A673 (cell line): ENCODE data around the gene MACROD1. TPM values are rescaled to one million over a fixed set of nuclear protein-coding genes. Genes with fewer than 3 reads are reported as not detected.

ENCODE experiments used
- BruUV-seq: library from RNA; stranded (reverse); fragments of 400-500 nt; replicated peaks from 2 replicates; lab custom pipeline; 2021; lab: Mats Ljungman, UMichigan
- CTCF ChIA-PET: fragments of 300-600 bp; sonication (Branson Sonifier 250); formaldehyde crosslinking; loops from one replicate; lab custom pipeline; 2022; ENCODE audit warnings: antibody characterized with exemption; lab: Charles Lee
- POLR2A ChIA-PET: fragments of 300-600 bp; sonication (Branson Sonifier 250); formaldehyde crosslinking; loops from one replicate; lab custom pipeline; 2022; ENCODE audit warnings: antibody characterized with exemption; ENCODE audit not compliant: low non-redundant PET; lab: Charles Lee
- DNase-seq: peaks from one replicate; pipeline ENCODE4 v3.0.0-alpha.2; 2015; ENCODE audit warnings: low spot score
- H3K27ac ChIP-seq: fragments of 200-600 bp; sonication (generic); 2 replicates; pipeline ENCODE4 v1.5.1; 2016; ENCODE audit warnings: mixed run types, low read depth, mild to moderate bottlenecking, mixed read lengths, antibody characterized with exemption, low read length; ENCODE audit not compliant: poor library complexity, severe bottlenecking
- H3K27me3 ChIP-seq: fragments of 200-600 bp; sonication (generic); replicated peaks from 2 replicates; pipeline ENCODE4 v1.6.1; 2017; ENCODE audit warnings: mixed run types, low read depth, mild to moderate bottlenecking, mixed read lengths, antibody characterized with exemption, low read length; ENCODE audit not compliant: insufficient read depth, poor library complexity
- H3K36me3 ChIP-seq: fragments of 200-600 bp; sonication (generic); 2 replicates; pipeline ENCODE4 v1.6.1; 2016; ENCODE audit warnings: mixed run types, mild to moderate bottlenecking, mixed read lengths, antibody characterized with exemption, low read length; ENCODE audit not compliant: insufficient read depth, poor library complexity, severe bottlenecking
- H3K4me1 ChIP-seq: fragments of 200-600 bp; sonication (generic); 2 replicates; pipeline ENCODE4 v1.6.1; 2017; ENCODE audit warnings: mixed run types, mild to moderate bottlenecking, mixed read lengths, antibody characterized with exemption, low read length; ENCODE audit not compliant: insufficient read depth, poor library complexity, severe bottlenecking
- H3K4me3 ChIP-seq: fragments of 200-600 bp; sonication (generic); 2 replicates; pipeline ENCODE4 v1.5.1; 2016; ENCODE audit warnings: low read depth, mixed run types, mild to moderate bottlenecking, mixed read lengths, low read length; ENCODE audit not compliant: poor library complexity, severe bottlenecking
- H3K9me3 ChIP-seq: fragments of 200-600 bp; sonication (generic); 2 replicates; pipeline ENCODE4 v1.6.1; 2016; ENCODE audit warnings: mixed run types, low read depth, mild to moderate bottlenecking, mixed read lengths, antibody characterized with exemption, low read length; ENCODE audit not compliant: poor library complexity, severe bottlenecking
- CTCF ChIP-seq: fragments of 300-800, 200-600 bp; sonication (generic); conservative IDR thresholded peaks from 2 replicates; pipeline ENCODE4 v1.5.1; 2017; ENCODE audit warnings: low read depth, mild to moderate bottlenecking, antibody characterized with exemption, low read length, moderate library complexity, mixed read lengths
- EZH2 ChIP-seq: fragments of 200-600 bp; sonication (generic); IDR thresholded peaks from 2 replicates; pipeline ENCODE4 v1.6.1; 2017; ENCODE audit warnings: borderline replicate concordance, low read depth, mild to moderate bottlenecking, mixed read lengths, antibody characterized with exemption, low read length; ENCODE audit not compliant: poor library complexity, severe bottlenecking
- intact Hi-C: fragments of 100-400 bp; cut with micrococcal nuclease; formaldehyde crosslinking; loops from one replicate; pipeline ENCODE4 v1.10.0; 2022; ENCODE audit not compliant: unreplicated experiment
- total RNA-seq: library from RNA; stranded (reverse); gene quantifications from 2 replicates; pipeline ENCODE4 v1.2.3, GENCODE V29; 2021

Gene MACROD1
- total RNA-seq, 1 experiment from 2014 or later, result 28.7 TPM

DNA sequence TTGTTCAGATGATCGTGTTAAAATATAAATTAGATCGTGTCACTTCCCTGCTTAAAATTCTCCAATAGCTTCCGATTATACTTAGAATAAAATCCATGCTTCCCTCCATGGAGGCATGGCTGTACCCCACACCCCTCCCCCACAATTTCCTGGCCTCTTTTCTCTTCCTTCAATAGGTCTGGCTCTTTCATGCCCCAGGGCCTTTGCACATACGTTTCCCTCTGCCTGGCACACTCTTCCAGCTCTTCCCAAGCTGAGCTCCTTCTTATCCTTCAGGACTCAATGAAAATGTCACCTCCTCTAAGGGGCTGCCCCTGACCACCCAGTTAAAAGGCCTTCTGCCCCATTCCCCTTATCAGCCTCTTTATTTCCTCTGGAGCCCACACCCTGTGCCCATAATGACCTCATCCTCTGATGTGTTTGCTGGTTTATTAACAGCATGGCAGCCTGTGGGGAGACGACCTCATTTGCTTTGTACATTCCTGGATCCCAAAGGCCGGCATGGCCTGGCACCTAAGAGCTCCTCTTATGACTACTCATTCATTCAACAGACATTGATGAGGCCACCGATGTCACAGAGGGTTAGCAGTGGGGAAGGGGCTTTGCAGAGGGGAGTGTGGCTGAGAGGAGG lies 139.2 kb downstream of the MACROD1 start:
- no peak for TF ChIP-seq CTCF
- TF ChIP-seq EZH2, result no peak
- Histone ChIP-seq H3K27me3 (no peaks in the 10 kb centered on the region), H3K9me3 (no peaks in the 10 kb centered on the region), H3K4me3 (no peak overlapping the region), H3K27ac (no peak overlapping the region), H3K4me1 (peaks cover 19% of the 10 kb centered on the region), H3K36me3 (no peaks in the 10 kb centered on the region)
- no peak for DNase-seq
- BruUV-seq, result no TSS peak
- ChIA-PET POLR2A (no interaction called here), CTCF (interaction anchor here (0.5 kb wide), 1 partner anchor 283 kb away, joined by 6 read pairs; no protein-coding TSS in a partner anchor)
- intact Hi-C loops, result no loop called here

- Histone ChIP-seq H3K36me3 (no peaks in the 10 kb centered on the region), H3K4me3 (no peak overlapping the region), H3K4me1 (peaks cover 30% of the 10 kb centered on the region), H3K27ac (no peak overlapping the region), H3K27me3 (no peaks in the 10 kb centered on the region), H3K9me3 (no peaks in the 10 kb centered on the region)
- CTCF ChIA-PET, result interaction anchor here (0.9 kb wide), 1 partner anchor 25 kb away, joined by 3 read pairs; no protein-coding TSS in a partner anchor
- POLR2A ChIA-PET, result no interaction called here
- TF ChIP-seq EZH2, result no peak
- DNase-seq, result no peak
- BruUV-seq, result no TSS peak
- intact Hi-C loops, result no loop called here
These were observed 140.7 kb downstream of the MACROD1 start for GRCh38 chr11:64025205-64025604.

- TF ChIP-seq EZH2 (no peak), CTCF (no peak)
- Histone ChIP-seq H3K36me3 (no peaks in the 10 kb centered on the region), H3K9me3 (no peaks in the 10 kb centered on the region), H3K4me3 (no peak overlapping the region), H3K27me3 (no peaks in the 10 kb centered on the region), H3K4me1 (peaks cover 30% of the 10 kb centered on the region), H3K27ac (no peak overlapping the region)
- BruUV-seq, result no TSS peak
- ChIA-PET CTCF (no interaction called here), POLR2A (no interaction called here)
- intact Hi-C loops, result no loop called here
- DNase-seq, result no peak
These were observed 141.9 kb downstream of the MACROD1 start for GRCh38 chr11:64023712-64024710.
